ENCODE results near the gene KLHL1. TPM values are rescaled to one million over a fixed set of nuclear protein-coding genes. Genes with fewer than 3 reads are reported as not detected.

KLHL1 gene
- total and polyA plus RNA-seq, 2 experiments from 2014 or later, result not detected

- no peak overlapping the region for H3K27ac ChIP-seq
- no peaks in the 10 kb centered on the region for H3K9me3 ChIP-seq (ENCODE audit: low read depth)
- H3K9ac ChIP-seq, result no peak overlapping the region
- H3F3A ChIP-seq (ENCODE audit: insufficient read depth), result no peaks in the 10 kb centered on the region
- H3K9me2 ChIP-seq (ENCODE audit: insufficient read depth), result no peaks in the 10 kb centered on the region
- no peak overlapping the region for H3K4me3 ChIP-seq
- no peaks in the 10 kb centered on the region for H3K36me3 ChIP-seq (ENCODE audit: low read depth)
- H2AFZ ChIP-seq, result no peak overlapping the region
- no peaks in the 10 kb centered on the region for H4K20me1 ChIP-seq (ENCODE audit: insufficient read depth)
- TF ChIP-seq EZH2phosphoT487 (IDR thresholded peaks at IDR 0.05; ENCODE audit: insufficient read depth, low read depth), result no peak
- TF ChIP-seq EZH2 (IDR thresholded peaks at IDR 0.05; ENCODE audit: insufficient read depth, poor library complexity, severe bottlenecking), result no peak
- 48 to 49% methylated on average over 2 of the region's 2 CpGs for WGBS, 2 experiments (ENCODE audit: low coverage in 1 of 2, low lambda C conversion rate in 2 of 2, missing lambda C conversion rate in 2 of 2)
- H3K79me2 ChIP-seq (ENCODE audit: insufficient read depth), result no peaks in the 10 kb centered on the region
- no peak overlapping the region for H3K4me2 ChIP-seq (ENCODE audit: unreplicated experiment)
- in situ Hi-C loops (cut with MboI), result no loop called here
- no peaks in the 10 kb centered on the region for H3K27me3 ChIP-seq (replicated peaks; ENCODE audit: insufficient read depth)
- DNase-seq, result no peak
- no peaks in the 10 kb centered on the region for H3K4me1 ChIP-seq (ENCODE audit: insufficient read depth)
Measured at GRCh38 chr13:69935043-69935442, 173.2 kb downstream of the KLHL1 start.

- no peaks in the 10 kb centered on the region for H3K9me3 ChIP-seq (ENCODE audit: low read depth)
- H3K36me3 ChIP-seq (ENCODE audit: low read depth), result no peaks in the 10 kb centered on the region
- H3K4me1 ChIP-seq (ENCODE audit: insufficient read depth), result no peaks in the 10 kb centered on the region
- H3K4me3 ChIP-seq, result no peak overlapping the region
- no peak overlapping the region for H3K27ac ChIP-seq
- no peaks in the 10 kb centered on the region for H3K79me2 ChIP-seq (ENCODE audit: insufficient read depth)
- in situ Hi-C loops (cut with MboI), result no loop called here
- TF ChIP-seq EZH2 (IDR thresholded peaks at IDR 0.05; ENCODE audit: insufficient read depth, poor library complexity, severe bottlenecking), result no peak
- no peak overlapping the region for H3K9ac ChIP-seq
- H3K4me2 ChIP-seq (ENCODE audit: unreplicated experiment), result no peak overlapping the region
- no peaks in the 10 kb centered on the region for H3F3A ChIP-seq (ENCODE audit: insufficient read depth)
- H4K20me1 ChIP-seq (ENCODE audit: insufficient read depth), result no peaks in the 10 kb centered on the region
- WGBS, 2 experiments (ENCODE audit: low coverage in 1 of 2, low lambda C conversion rate in 2 of 2, missing lambda C conversion rate in 2 of 2), result 28 to 29% methylated on average over 4 of the region's 4 CpGs
- no peak overlapping the region for H2AFZ ChIP-seq
- H3K27me3 ChIP-seq (replicated peaks; ENCODE audit: insufficient read depth), result no peaks in the 10 kb centered on the region
- no peak for DNase-seq
- no peaks in the 10 kb centered on the region for H3K9me2 ChIP-seq (ENCODE audit: insufficient read depth)
Measured at GRCh38 chr13:69928262-69928661, 180.0 kb downstream of the KLHL1 start.

- Histone ChIP-seq H3K27ac (no peak overlapping the region), H2AFZ (no peak overlapping the region), H3K9ac (no peak overlapping the region), H3K27me3 (replicated peaks; ENCODE audit: insufficient read depth) (no peaks in the 10 kb centered on the region), H3K4me3 (no peak overlapping the region), H3K9me2 (ENCODE audit: insufficient read depth) (no peaks in the 10 kb centered on the region), H3F3A (ENCODE audit: insufficient read depth) (no peaks in the 10 kb centered on the region), H4K20me1 (ENCODE audit: insufficient read depth) (no peaks in the 10 kb centered on the region), H3K9me3 (ENCODE audit: low read depth) (no peaks in the 10 kb centered on the region), H3K79me2 (ENCODE audit: insufficient read depth) (no peaks in the 10 kb centered on the region), H3K36me3 (ENCODE audit: low read depth) (no peaks in the 10 kb centered on the region), H3K4me1 (ENCODE audit: insufficient read depth) (no peaks in the 10 kb centered on the region), H3K4me2 (ENCODE audit: unreplicated experiment) (no peak overlapping the region)
- in situ Hi-C loops (cut with MboI), result no loop called here
- DNase-seq, result no peak
- WGBS, 2 experiments (ENCODE audit: low coverage in 1 of 2, low lambda C conversion rate in 2 of 2, missing lambda C conversion rate in 2 of 2), result 0 to 4% methylated on average over 2 of the region's 2 CpGs
- TF ChIP-seq EZH2 (IDR thresholded peaks at IDR 0.05; ENCODE audit: insufficient read depth, poor library complexity, severe bottlenecking) (no peak), EZH2phosphoT487 (IDR thresholded peaks at IDR 0.05; ENCODE audit: insufficient read depth, low read depth) (no peak)
Measured at GRCh38 chr13:69921156-69921555, 187.1 kb downstream of the KLHL1 start.

- no peaks in the 10 kb centered on the region for H3K79me2 ChIP-seq (ENCODE audit: insufficient read depth)
- H3K4me3 ChIP-seq, result no peak overlapping the region
- no peak overlapping the region for H2AFZ ChIP-seq
- no peaks in the 10 kb centered on the region for H3F3A ChIP-seq (ENCODE audit: insufficient read depth)
- TF ChIP-seq EZH2 (IDR thresholded peaks at IDR 0.05; ENCODE audit: insufficient read depth, poor library complexity, severe bottlenecking) (no peak), EZH2phosphoT487 (IDR thresholded peaks at IDR 0.05; ENCODE audit: insufficient read depth, low read depth) (no peak)
- no peak overlapping the region for H3K27ac ChIP-seq
- H4K20me1 ChIP-seq (ENCODE audit: insufficient read depth), result no peaks in the 10 kb centered on the region
- H3K36me3 ChIP-seq (ENCODE audit: low read depth), result no peaks in the 10 kb centered on the region
- no peak for DNase-seq
- 3 to 7% methylated on average over 2 of the region's 2 CpGs for WGBS, 2 experiments (ENCODE audit: low coverage in 1 of 2, low lambda C conversion rate in 2 of 2, missing lambda C conversion rate in 2 of 2)
- no peaks in the 10 kb centered on the region for H3K27me3 ChIP-seq (replicated peaks; ENCODE audit: insufficient read depth)
- H3K4me2 ChIP-seq (ENCODE audit: unreplicated experiment), result no peak overlapping the region
- in situ Hi-C loops (cut with MboI), result no loop called here
- H3K9ac ChIP-seq, result no peak overlapping the region
- H3K4me1 ChIP-seq (ENCODE audit: insufficient read depth), result no peaks in the 10 kb centered on the region
- H3K9me3 ChIP-seq (ENCODE audit: low read depth), result no peaks in the 10 kb centered on the region
- no peaks in the 10 kb centered on the region for H3K9me2 ChIP-seq (ENCODE audit: insufficient read depth)
Measured at GRCh38 chr13:69912630-69913029, 195.6 kb downstream of the KLHL1 start.

GRCh38 chr13:69910800-69911199 lies 197.5 kb downstream of the KLHL1 start:
- H3K27me3 ChIP-seq (replicated peaks; ENCODE audit: insufficient read depth), result no peaks in the 10 kb centered on the region
- H3K9me3 ChIP-seq (ENCODE audit: low read depth), result no peaks in the 10 kb centered on the region
- no peak overlapping the region for H2AFZ ChIP-seq
- no peaks in the 10 kb centered on the region for H3K79me2 ChIP-seq (ENCODE audit: insufficient read depth)
- H3K36me3 ChIP-seq (ENCODE audit: low read depth), result no peaks in the 10 kb centered on the region
- no peaks in the 10 kb centered on the region for H3K9me2 ChIP-seq (ENCODE audit: insufficient read depth)
- no peak overlapping the region for H3K9ac ChIP-seq
- no peaks in the 10 kb centered on the region for H3F3A ChIP-seq (ENCODE audit: insufficient read depth)
- no peaks in the 10 kb centered on the region for H4K20me1 ChIP-seq (ENCODE audit: insufficient read depth)
- no peak for TF ChIP-seq EZH2phosphoT487 (IDR thresholded peaks at IDR 0.05; ENCODE audit: insufficient read depth, low read depth)
- TF ChIP-seq EZH2 (IDR thresholded peaks at IDR 0.05; ENCODE audit: insufficient read depth, poor library complexity, severe bottlenecking), result no peak
- H3K4me1 ChIP-seq (ENCODE audit: insufficient read depth), result no peaks in the 10 kb centered on the region
- H3K27ac ChIP-seq, result no peak overlapping the region
- H3K4me3 ChIP-seq, result no peak overlapping the region
- no peak for DNase-seq
- in situ Hi-C loops (cut with MboI), result no loop called here
- no peak overlapping the region for H3K4me2 ChIP-seq (ENCODE audit: unreplicated experiment)

Measured in GM23248 (cell line).